ENCODE results near the gene DEFB110. TPM values are rescaled to one million over a fixed set of nuclear protein-coding genes. Genes with fewer than 3 reads are reported as not detected.

DEFB110 gene
- not detected for total RNA-seq

- Mint-ChIP-seq H3K4me3 (no peak within 1 kb of the TSS), H3K27ac (no peak within 1 kb of the TSS), H3K36me3 (ENCODE audit: low read depth) (no peaks in the 10 kb centered on the region), H3K4me1 (no peaks in the 10 kb centered on the region), H3K9me3 (peaks cover 15% of the 10 kb centered on the region), H3K27me3 (no peaks in the 10 kb centered on the region)
- ChIA-PET CTCF (no interaction called here), POLR2A (no interaction called here)
- DNase-seq = no peak
Observed at GRCh38 chr6:50021894-50022293, at the start of gene DEFB110. Gene DEFB110 (minus strand): TSS chr6:50021994. CDS start chr6:50021935, 59 bp downstream.

GRCh38 chr6:50070101-50070500, 48.3 kb upstream of the DEFB110 start:
- ChIA-PET POLR2A (no interaction called here), CTCF (no interaction called here)
- no peaks in the 10 kb centered on the region for H3K4me1 Mint-ChIP-seq
- no peak overlapping the region for H3K4me3 Mint-ChIP-seq
- no peaks in the 10 kb centered on the region for H3K9me3 Mint-ChIP-seq
- no peak for DNase-seq
- no peaks in the 10 kb centered on the region for H3K27me3 Mint-ChIP-seq
- no peaks in the 10 kb centered on the region for H3K36me3 Mint-ChIP-seq (ENCODE audit: low read depth)
- no peak overlapping the region for H3K27ac Mint-ChIP-seq

- POLR2A ChIA-PET = no interaction called here
- no peaks in the 10 kb centered on the region for H3K27me3 Mint-ChIP-seq
- no peaks in the 10 kb centered on the region for H3K4me1 Mint-ChIP-seq
- peaks cover 2% of the 10 kb centered on the region for H3K9me3 Mint-ChIP-seq
- no peaks in the 10 kb centered on the region for H3K36me3 Mint-ChIP-seq (ENCODE audit: low read depth)
- no peak overlapping the region for H3K27ac Mint-ChIP-seq
- DNase-seq = no peak
- CTCF ChIA-PET = no interaction called here
- H3K4me3 Mint-ChIP-seq = no peak overlapping the region
Observed at GRCh38 chr6:50062051-50062450, 40.3 kb upstream of the DEFB110 start.

- H3K27ac Mint-ChIP-seq = no peak overlapping the region
- H3K9me3 Mint-ChIP-seq = peaks cover 2% of the 10 kb centered on the region
- DNase-seq = no peak
- no peak overlapping the region for H3K4me3 Mint-ChIP-seq
- H3K4me1 Mint-ChIP-seq = no peaks in the 10 kb centered on the region
- no peaks in the 10 kb centered on the region for H3K27me3 Mint-ChIP-seq
- CTCF ChIA-PET = no interaction called here
- POLR2A ChIA-PET = no interaction called here
- no peaks in the 10 kb centered on the region for H3K36me3 Mint-ChIP-seq (ENCODE audit: low read depth)
Observed at GRCh38 chr6:50056242-50056641, 34.4 kb upstream of the DEFB110 start.

- POLR2A ChIA-PET = no interaction called here
- Mint-ChIP-seq H3K27ac (no peak within 1 kb of the TSS), H3K36me3 (ENCODE audit: low read depth) (no peaks in the 10 kb centered on the region), H3K4me1 (no peaks in the 10 kb centered on the region), H3K4me3 (no peak within 1 kb of the TSS), H3K27me3 (no peaks in the 10 kb centered on the region), H3K9me3 (no peaks in the 10 kb centered on the region)
- CTCF ChIA-PET = no interaction called here
- DNase-seq = no peak
Observed at GRCh38 chr6:50049829-50050228, 28.0 kb upstream of the DEFB110 start, which contains the start of gene DEFB112. Gene DEFB112 (minus strand): TSS chr6:50049929. CDS start chr6:50049869, 60 bp downstream.

GRCh38 chr6:50047026-50047425, 25.2 kb upstream of the DEFB110 start:
- Mint-ChIP-seq H3K36me3 (ENCODE audit: low read depth) (no peaks in the 10 kb centered on the region), H3K27ac (no peak overlapping the region), H3K9me3 (no peaks in the 10 kb centered on the region), H3K4me3 (no peak overlapping the region), H3K4me1 (no peaks in the 10 kb centered on the region), H3K27me3 (no peaks in the 10 kb centered on the region)
- ChIA-PET POLR2A (no interaction called here), CTCF (no interaction called here)
- no peak for DNase-seq

- Mint-ChIP-seq H3K9me3 (peaks cover 3% of the 10 kb centered on the region), H3K4me3 (no peak overlapping the region), H3K36me3 (ENCODE audit: low read depth) (no peaks in the 10 kb centered on the region), H3K27ac (no peak overlapping the region), H3K4me1 (no peaks in the 10 kb centered on the region), H3K27me3 (no peaks in the 10 kb centered on the region)
- ChIA-PET POLR2A (no interaction called here), CTCF (no interaction called here)
- no peak for DNase-seq
Observed at GRCh38 chr6:50030777-50031562, 9.2 kb upstream of the DEFB110 start.

- CTCF ChIA-PET = no interaction called here
- Mint-ChIP-seq H3K27me3 (no peaks in the 10 kb centered on the region), H3K4me3 (no peak overlapping the region), H3K9me3 (peaks cover 7% of the 10 kb centered on the region), H3K36me3 (ENCODE audit: low read depth) (no peaks in the 10 kb centered on the region), H3K27ac (no peak overlapping the region), H3K4me1 (no peaks in the 10 kb centered on the region)
- POLR2A ChIA-PET = no interaction called here
- DNase-seq = no peak
Observed at GRCh38 chr6:50030350-50030749, 8.6 kb upstream of the DEFB110 start.

GRCh38 chr6:50025258-50025657, 3.5 kb upstream of the DEFB110 start:
- no peaks in the 10 kb centered on the region for H3K27me3 Mint-ChIP-seq
- no peak overlapping the region for H3K4me3 Mint-ChIP-seq
- H3K4me1 Mint-ChIP-seq = no peaks in the 10 kb centered on the region
- CTCF ChIA-PET = no interaction called here
- no peak for DNase-seq
- POLR2A ChIA-PET = no interaction called here
- H3K36me3 Mint-ChIP-seq (ENCODE audit: low read depth) = no peaks in the 10 kb centered on the region
- no peak overlapping the region for H3K27ac Mint-ChIP-seq
- peaks cover 8% of the 10 kb centered on the region for H3K9me3 Mint-ChIP-seq

- Mint-ChIP-seq H3K36me3 (ENCODE audit: low read depth) (no peaks in the 10 kb centered on the region), H3K27ac (no peak overlapping the region), H3K9me3 (peaks cover 3% of the 10 kb centered on the region), H3K4me1 (no peaks in the 10 kb centered on the region), H3K4me3 (no peak overlapping the region), H3K27me3 (no peaks in the 10 kb centered on the region)
- DNase-seq = no peak
- POLR2A ChIA-PET = no interaction called here
- CTCF ChIA-PET = no interaction called here
Observed at GRCh38 chr6:50007819-50008218, 14.0 kb downstream of the DEFB110 start.

GRCh38 chr6:50003139-50003538, 18.7 kb downstream of the DEFB110 start:
- Mint-ChIP-seq H3K4me1 (no peaks in the 10 kb centered on the region), H3K27ac (no peak overlapping the region), H3K4me3 (no peak overlapping the region), H3K36me3 (ENCODE audit: low read depth) (no peaks in the 10 kb centered on the region), H3K27me3 (no peaks in the 10 kb centered on the region), H3K9me3 (peaks cover 3% of the 10 kb centered on the region)
- ChIA-PET POLR2A (no interaction called here), CTCF (no interaction called here)
- DNase-seq = no peak

- no peak overlapping the region for H3K4me3 Mint-ChIP-seq
- POLR2A ChIA-PET = no interaction called here
- DNase-seq = no peak
- no peaks in the 10 kb centered on the region for H3K4me1 Mint-ChIP-seq
- H3K27ac Mint-ChIP-seq = no peak overlapping the region
- CTCF ChIA-PET = no interaction called here
- no peaks in the 10 kb centered on the region for H3K9me3 Mint-ChIP-seq
- H3K36me3 Mint-ChIP-seq (ENCODE audit: low read depth) = no peaks in the 10 kb centered on the region
- H3K27me3 Mint-ChIP-seq = no peaks in the 10 kb centered on the region
Observed at GRCh38 chr6:49995278-49995677, 26.5 kb downstream of the DEFB110 start.

GRCh38 chr6:49988900-49989299, 32.9 kb downstream of the DEFB110 start:
- no peaks in the 10 kb centered on the region for H3K9me3 Mint-ChIP-seq
- H3K27ac Mint-ChIP-seq = no peak overlapping the region
- H3K36me3 Mint-ChIP-seq (ENCODE audit: low read depth) = no peaks in the 10 kb centered on the region
- ChIA-PET CTCF (no interaction called here), POLR2A (no interaction called here)
- no peaks in the 10 kb centered on the region for H3K4me1 Mint-ChIP-seq
- no peaks in the 10 kb centered on the region for H3K27me3 Mint-ChIP-seq
- H3K4me3 Mint-ChIP-seq = no peak overlapping the region
- DNase-seq = no peak

GRCh38 chr6:49987749-49988148, 34.0 kb downstream of the DEFB110 start:
- Mint-ChIP-seq H3K9me3 (no peaks in the 10 kb centered on the region), H3K27ac (no peak overlapping the region), H3K4me3 (no peak overlapping the region), H3K36me3 (ENCODE audit: low read depth) (no peaks in the 10 kb centered on the region), H3K27me3 (no peaks in the 10 kb centered on the region), H3K4me1 (no peaks in the 10 kb centered on the region)
- ChIA-PET CTCF (no interaction called here), POLR2A (no interaction called here)
- DNase-seq = no peak

Measured in activated CD4-positive, alpha-beta memory T cell treated with anti-CD3 and anti-CD28 coated beads, Interleukin-2, amount 10 ng/mL, durations not matched to agents 7 days and 5 days (primary cell).